CD14-positive monocyte (primary cell): ENCODE measurements around the gene DYSF. TPM values are rescaled to one million over a fixed set of nuclear protein-coding genes. Genes with fewer than 3 reads are reported as not detected.

Experiments
- DNase-seq, 3 donors: peaks; one replicate each; pipeline ENCODE4 v3.0.0-alpha.2; 2011 to 2022
- H2AFZ ChIP-seq: 2 replicates; pipeline ENCODE4 v1.6.0; 2012; ENCODE audit warnings: mild to moderate bottlenecking, low read depth, low read length, inconsistent platforms; ENCODE audit not compliant: insufficient read depth, poor library complexity, severe bottlenecking
- H3K27ac ChIP-seq, 2 donors: 1 replicate in 1 of 2; 2 replicates in 1 of 2; pipeline ENCODE4 v1.5.1; 2012 to 2013; ENCODE audit warnings: low read length in 2 of 2, control low read depth in 1 of 2, inconsistent platforms in 1 of 2, low read depth in 1 of 2, mild to moderate bottlenecking in 1 of 2
- H3K27me3 ChIP-seq, 2 donors: one replicate each; pipeline versions ENCODE4 v1.6.0 to v1.6.1; 2011 to 2013; ENCODE audit warnings: low read length in 2 of 2; ENCODE audit not compliant: control insufficient read depth in 2 of 2, insufficient read depth in 2 of 2
- H3K36me3 ChIP-seq, 2 donors: replicated peaks in 1 of 2; 1 replicate in 1 of 2; 2 replicates in 1 of 2; pipeline versions ENCODE4 v1.5.1 to v1.6.1; 2012 to 2013; ENCODE audit warnings: low read length in 2 of 2, control low read depth in 1 of 2, inconsistent platforms in 1 of 2, mild to moderate bottlenecking in 1 of 2; ENCODE audit not compliant: insufficient read depth in 2 of 2, control insufficient read depth in 1 of 2
- H3K4me1 ChIP-seq, 2 donors: 1 replicate in 1 of 2; 2 replicates in 1 of 2; pipeline versions ENCODE4 v1.5.1 to v1.6.1; 2012 to 2013; ENCODE audit warnings: low read length in 2 of 2, control low read depth in 1 of 2, inconsistent platforms in 1 of 2, mild to moderate bottlenecking in 1 of 2, moderate library complexity in 1 of 2; ENCODE audit not compliant: insufficient read depth in 2 of 2, control insufficient read depth in 1 of 2
- H3K4me2 ChIP-seq: replicated peaks from 2 replicates; pipeline ENCODE3; 2012; ENCODE audit warnings: low read length, moderate library complexity, mild to moderate bottlenecking; ENCODE audit not compliant: poor library complexity, severe bottlenecking; ENCODE audit errors: extremely low read depth
- H3K4me3 ChIP-seq, 3 experiments: fragments of 200-600 bp in 1 of 3; sonication (generic) in 1 of 3; replicated peaks in 1 of 3; 1 replicate in 2 of 3; 2 replicates in 1 of 3; pipeline ENCODE4 v1.5.1; 2011 to 2013; ENCODE audit warnings: low read length in 3 of 3, mild to moderate bottlenecking in 3 of 3, control low read depth in 2 of 3, low read depth in 2 of 3, inconsistent platforms in 1 of 3, moderate library complexity in 1 of 3
- H3K79me2 ChIP-seq: 2 replicates; pipeline ENCODE4 v1.6.0; 2012; ENCODE audit warnings: mild to moderate bottlenecking, control low read depth, inconsistent platforms, low read length, moderate library complexity; ENCODE audit not compliant: insufficient read depth
- H3K9ac ChIP-seq: 2 replicates; pipeline ENCODE4 v1.6.0; 2017; ENCODE audit warnings: low read length, mild to moderate bottlenecking; ENCODE audit not compliant: insufficient read depth, poor library complexity, severe bottlenecking
- H3K9me3 ChIP-seq, 2 donors: replicated peaks in 1 of 2; 1 replicate in 1 of 2; 2 replicates in 1 of 2; pipeline versions ENCODE4 v1.5.1 to v1.6.1; 2012 to 2013; ENCODE audit warnings: low read length in 2 of 2, control low read depth in 1 of 2; ENCODE audit not compliant: control insufficient read depth in 1 of 2, insufficient read depth in 1 of 2
- H4K20me1 ChIP-seq: 2 replicates; pipeline ENCODE4 v1.6.0; 2012; ENCODE audit warnings: mild to moderate bottlenecking, low read length, control low read depth, moderate library complexity; ENCODE audit not compliant: insufficient read depth
- H3K27ac Mint-ChIP-seq, 7 donors: one replicate each; pipeline ENCODE4 v1.8.0; 2020; ENCODE audit warnings: mild to moderate bottlenecking in 7 of 7, mixed read lengths in 7 of 7, moderate library complexity in 6 of 7, inconsistent platforms in 2 of 7
- H3K27me3 Mint-ChIP-seq, 3 donors: one replicate each; pipeline ENCODE4 v1.8.0; 2021 to 2022; ENCODE audit warnings: low read depth in 3 of 3, mild to moderate bottlenecking in 3 of 3, mixed read lengths in 3 of 3, moderate library complexity in 3 of 3, inconsistent platforms in 1 of 3
- H3K36me3 Mint-ChIP-seq, 2 donors: one replicate each; pipeline ENCODE4 v1.8.0; 2020; ENCODE audit warnings: mixed read lengths in 2 of 2, inconsistent platforms in 1 of 2, mild to moderate bottlenecking in 1 of 2
- H3K4me1 Mint-ChIP-seq: one replicate; pipeline ENCODE4 v1.8.0; 2020; ENCODE audit warnings: mild to moderate bottlenecking, mixed read lengths
- H3K4me3 Mint-ChIP-seq, 2 donors: one replicate each; pipeline ENCODE4 v1.8.0; 2020; ENCODE audit warnings: mild to moderate bottlenecking in 2 of 2, mixed read lengths in 2 of 2, moderate library complexity in 1 of 2
- H3K9me3 Mint-ChIP-seq, 7 donors: one replicate each; pipeline ENCODE4 v1.8.0; 2020 to 2022; ENCODE audit warnings: mixed read lengths in 7 of 7, mild to moderate bottlenecking in 6 of 7, moderate library complexity in 6 of 7, inconsistent platforms in 2 of 7
- CTCF ChIP-seq: fragments of 200-600 bp; IDR thresholded peaks from one replicate; pipeline ENCODE4 v1.8.0; 2022; ENCODE audit warnings: antibody characterized with exemption, mild to moderate bottlenecking
- WGBS: methylation state at CpG from one replicate; pipeline ENCODE4 v1.1.5; 2013; ENCODE audit warnings: missing lambda C conversion rate; ENCODE audit not compliant: insufficient coverage; 5-methylcytosine and 5-hydroxymethylcytosine counted together
- intact Hi-C, 2 donors: fragments of 100-400 bp; cut with micrococcal nuclease; formaldehyde crosslinking; loops; one replicate each; pipeline versions ENCODE4 v1.15.0 to v1.15.1; 2023
- polyA plus RNA-seq, 3 donors: library from polyadenylated mRNA; depleted of rRNA in 1 of 3; unstranded in 2 of 3; stranded (reverse) in 1 of 3; fragments of 300-500 nt in 2 of 3; fragments of >200 nt in 1 of 3; fragmentation: Illumina TruSeq in 2 of 3; gene quantifications; 1 replicate in 2 of 3; 2 replicates in 1 of 3; pipeline ENCODE4 v1.2.3, GENCODE V29; 2012 to 2021

The DYSF gene
- polyA plus RNA-seq, 3 donors, result 16.1 to 72.5 (median 31.2) TPM

- no peak overlapping the region for H3K4me3 ChIP-seq
These were observed 106.7 kb downstream of the DYSF start for GRCh38 chr2:71559828-71560637.

GRCh38 chr2:71560638-71561011 is 107.3 kb downstream of the DYSF start:
- no peak overlapping the region for H3K27ac Mint-ChIP-seq
- TF ChIP-seq CTCF, result no peak
- H4K20me1 ChIP-seq, result peaks cover 93% of the 10 kb centered on the region
- no peak overlapping the region for H2AFZ ChIP-seq
- H3K36me3 Mint-ChIP-seq, result peaks cover 81 to 94% of the 10 kb centered on the region in 2 donors
- no peak for DNase-seq
- no peak overlapping the region for H3K4me2 ChIP-seq
- H3K9me3 ChIP-seq, result no peaks in the 10 kb centered on the region
- H3K4me1 ChIP-seq, result no peaks in the 10 kb centered on the region
- intact Hi-C loops, result no loop called here
- H3K27ac ChIP-seq, result no peak overlapping the region
- H3K9me3 Mint-ChIP-seq, result peaks cover 0 to 2% (median 0%) of the 10 kb centered on the region in 7 donors
- H3K4me3 ChIP-seq, result no peak overlapping the region
- no peaks in the 10 kb centered on the region for H3K79me2 ChIP-seq
- peaks cover 2 to 5% (median 3%) of the 10 kb centered on the region in 3 donors for H3K27me3 Mint-ChIP-seq
- H3K4me3 Mint-ChIP-seq, result no peak overlapping the region
- no peaks in the 10 kb centered on the region for H3K4me1 Mint-ChIP-seq
- H3K27me3 ChIP-seq, result no peaks in the 10 kb centered on the region
- peaks cover 84 to 100% of the 10 kb centered on the region in 2 donors for H3K36me3 ChIP-seq
- no peak overlapping the region for H3K9ac ChIP-seq
- 93% methylated on average over 11 of the region's 20 CpGs for WGBS

More at GRCh38 chr2:71559828-71560637, 106.7 kb downstream of the DYSF start:
- H3K36me3 ChIP-seq, result peaks cover 85 to 100% of the 10 kb centered on the region in 2 donors
- H2AFZ ChIP-seq, result no peak overlapping the region
- Mint-ChIP-seq H3K27me3 (peaks cover 2 to 5% (median 5%) of the 10 kb centered on the region in 3 donors), H3K27ac (peak overlapping the region in 1 of 7 donors; percentile 19), H3K9me3 (no peaks in the 10 kb centered on the region), H3K36me3 (peaks cover 82 to 94% of the 10 kb centered on the region in 2 donors), H3K4me3 (no peak overlapping the region), H3K4me1 (no peaks in the 10 kb centered on the region)
- peaks cover 90% of the 10 kb centered on the region for H4K20me1 ChIP-seq
- no peak for TF ChIP-seq CTCF
- H3K9ac ChIP-seq, result no peak overlapping the region
- WGBS, result 91% methylated on average over 17 of the region's 31 CpGs
- H3K9me3 ChIP-seq, result no peaks in the 10 kb centered on the region
- no peaks in the 10 kb centered on the region for H3K79me2 ChIP-seq
- H3K4me2 ChIP-seq, result no peak overlapping the region
- no peaks in the 10 kb centered on the region for H3K27me3 ChIP-seq
- H3K4me1 ChIP-seq, result no peaks in the 10 kb centered on the region
- no peak overlapping the region for H3K27ac ChIP-seq
- intact Hi-C loops, result no loop called here
- no peak for DNase-seq
